K562 (cell line): ENCODE results near the gene TRIM25. TPM values are rescaled to one million over a fixed set of nuclear protein-coding genes. Genes with fewer than 3 reads are reported as not detected.
A peak's percentile ranks its signal among the peaks of the same experiment; 100 is the strongest.

ENCODE experiments used
- ARID1B ChIP-seq: fragments of 450-650 bp; IDR thresholded peaks from 2 replicates; pipeline ENCODE4 v1.6.1; 2016; ENCODE audit warnings: antibody characterized with exemption, mild to moderate bottlenecking, inconsistent platforms
- ATF6 ChIP-seq: sonication (generic); formaldehyde crosslinking; IDR thresholded peaks from 2 replicates; pipeline ENCODE4 v1.4.0; 2020; ENCODE audit warnings: mild to moderate bottlenecking, missing genetic modification reagents
- CREB3 ChIP-seq: fragments of 450-650 bp; conservative IDR thresholded peaks from 2 replicates; pipeline ENCODE4 v1.6.1; 2016; ENCODE audit warnings: missing genetic modification characterization, low read depth, mild to moderate bottlenecking, missing compliant biosample characterization, moderate library complexity
- DLX4 ChIP-seq: fragments of 250-450 bp; sonication (Bioruptor Pico); IDR thresholded peaks from 2 replicates; pipeline ENCODE4 v1.6.1; 2021; ENCODE audit warnings: mild to moderate bottlenecking
- ETV5 ChIP-seq: sonication (generic); formaldehyde crosslinking; IDR thresholded peaks from 2 replicates; pipeline ENCODE4 v1.4.0; 2020; ENCODE audit warnings: low read depth, mild to moderate bottlenecking, missing genetic modification reagents
- EWSR1 ChIP-seq: fragments of 450-650 bp; IDR thresholded peaks from 2 replicates; pipeline ENCODE4 v1.6.1; 2018; ENCODE audit warnings: borderline replicate concordance, mild to moderate bottlenecking, low read depth, moderate library complexity; ENCODE audit not compliant: partially characterized antibody
- GTF2E2 ChIP-seq: fragments of 200-800 bp; sonication (Bioruptor generic); IDR thresholded peaks from 2 replicates; pipeline ENCODE4 v1.6.1; 2016; ENCODE audit warnings: missing genetic modification characterization, missing compliant biosample characterization
- KAT8 ChIP-seq: fragments of 450-650 bp; IDR thresholded peaks from 2 replicates; pipeline ENCODE4 v1.6.1; 2016; ENCODE audit warnings: low read depth, mild to moderate bottlenecking
- KLF1 ChIP-seq: fragments of 450-650 bp; IDR thresholded peaks from 2 replicates; pipeline ENCODE4 v1.6.1; 2016; ENCODE audit warnings: missing genetic modification characterization, missing compliant biosample characterization
- PCBP2 ChIP-seq: fragments of 200-400 bp; formaldehyde crosslinking; IDR thresholded peaks from 2 replicates; pipeline ENCODE4 v1.6.1; 2018; ENCODE audit warnings: low read length, low read depth, mild to moderate bottlenecking, moderate library complexity; ENCODE audit not compliant: poor library complexity, severe bottlenecking
- RBM34 ChIP-seq: fragments of 200-400 bp; formaldehyde crosslinking; IDR thresholded peaks from 2 replicates; pipeline ENCODE4 v1.6.1; 2018; ENCODE audit warnings: low read length, borderline replicate concordance; ENCODE audit not compliant: insufficient read depth
- RUNX1 ChIP-seq: sonication (generic); IDR thresholded peaks from 2 replicates; pipeline ENCODE4 v1.6.1; 2016; ENCODE audit warnings: antibody characterized with exemption, low read depth
- SREBF1 ChIP-seq: fragments of 150-350 bp; IDR thresholded peaks from 2 replicates; pipeline ENCODE4 v1.6.1; 2014; ENCODE audit warnings: antibody characterized with exemption, low read depth, low read length, borderline replicate concordance
- SRSF1 ChIP-seq: fragments of 200-400 bp; formaldehyde crosslinking; IDR thresholded peaks from 2 replicates; pipeline ENCODE4 v1.6.1; 2017; ENCODE audit warnings: mild to moderate bottlenecking, low read depth, low read length, moderate library complexity
- TARDBP ChIP-seq: fragments of 450-650 bp; IDR thresholded peaks from 2 replicates; pipeline ENCODE4 v1.6.1; 2016
- TFAP4 ChIP-seq: sonication (generic); formaldehyde crosslinking; IDR thresholded peaks from 2 replicates; pipeline ENCODE4 v1.8.0; 2022; ENCODE audit warnings: missing genetic modification reagents, mild to moderate bottlenecking, moderate library complexity, borderline replicate concordance
- YY1 ChIP-seq, 3 experiments: IDR thresholded peaks; 2 replicates each; pipeline ENCODE4 v1.6.1; 2011; ENCODE audit warnings: low read length in 2 of 3, mild to moderate bottlenecking in 2 of 3, moderate library complexity in 2 of 3, borderline replicate concordance in 1 of 3, control low read depth in 1 of 3, low read depth in 1 of 3; ENCODE audit not compliant: insufficient read depth in 3 of 3, insufficient replicate concordance in 2 of 3, control insufficient read depth in 1 of 3, insufficient read length in 1 of 3; ENCODE audit errors: extremely low read depth in 1 of 3
- ZBTB9 ChIP-seq: fragments of 450-650 bp; formaldehyde crosslinking; IDR thresholded peaks from 2 replicates; pipeline ENCODE4 v1.4.0; 2020; ENCODE audit warnings: mild to moderate bottlenecking, moderate library complexity
- ZNF263 ChIP-seq: sonication (generic); formaldehyde crosslinking; IDR thresholded peaks from 2 replicates; pipeline ENCODE4 v1.8.0; 2022; ENCODE audit warnings: mild to moderate bottlenecking, missing genetic modification reagents, borderline replicate concordance
- ZNF695 ChIP-seq: fragments of 450-650 bp; formaldehyde crosslinking; IDR thresholded peaks from 2 replicates; pipeline ENCODE4 v1.4.0; 2020; ENCODE audit warnings: mild to moderate bottlenecking, moderate library complexity
- polyA plus RNA-seq, 8 experiments: library from polyadenylated mRNA; depleted of rRNA in 4 of 8; stranded (reverse) in 5 of 8; unstranded in 3 of 8; fragments of >200 nt; fragmentation: Nextera tagmentation in 2 of 8; fragmentation: Illumina TruSeq in 1 of 8; extraction: Ambion mirVana in 2 of 8; extraction: Trizol in 1 of 8; gene quantifications; 2 replicates each; pipeline versions ENCODE4 v1.2.1 to v1.2.3, GENCODE V29; 2011 to 2014; ENCODE audit warnings: inconsistent platforms in 1 of 8, missing spikeins in 1 of 8
- total RNA-seq, 7 experiments: library from RNA; depleted of rRNA in 6 of 7; stranded (reverse); fragments of >200 nt in 6 of 7; fragmentation: Illumina TruSeq in 2 of 7; extraction: Trizol in 2 of 7; gene quantifications; 2 replicates each; pipeline versions ENCODE4 v1.2.1 to v1.2.3, GENCODE V29; 2011 to 2021; ENCODE audit warnings: low replicate concordance in 1 of 7

TRIM25 gene
- total and polyA plus RNA-seq, 9 of the 15 experiments (the other 6 are each of a cell fraction or from before 2014, with no cell fraction given): 5.9 to 49.5 (median 24.5) TPM

- TF ChIP-seq CREB3 (tag): no peak
- TF ChIP-seq ZBTB9 (CRISPR knock-in tag): peak; percentile 27; the same call in 1 of the 2 replicates
- no peak for TF ChIP-seq RUNX1
- peak; percentile 84 for TF ChIP-seq TFAP4 (CRISPR knock-in tag)
- no peak for TF ChIP-seq ZNF695
- TF ChIP-seq ARID1B: no peak; the same call in 1 of the 2 replicates
- peak; percentile 76; the same call in 1 of the 2 replicates for TF ChIP-seq GTF2E2
- TF ChIP-seq RBM34: no peak
- no peak for TF ChIP-seq PCBP2
- peak; percentile 73 to 95 (median 91) for TF ChIP-seq YY1 (IDR thresholded peaks at IDR 0.05; ENCODE audit: borderline replicate concordance in 1 of 3, control insufficient read depth in 1 of 3, extremely low read depth in 1 of 3, insufficient read depth in 3 of 3, insufficient read length in 1 of 3, insufficient replicate concordance in 2 of 3, low read depth in 1 of 3, low read length in 2 of 3)
- no peak for TF ChIP-seq DLX4 (CRISPR knock-in tag)
- no peak; the same call in 1 of the 2 replicates for TF ChIP-seq ATF6 (CRISPR knock-in tag)
- TF ChIP-seq SRSF1: no peak; the same call in 1 of the 2 replicates
- no peak; the same call in none of the 2 replicates for TF ChIP-seq ETV5 (CRISPR knock-in tag)
- TF ChIP-seq SREBF1: no peak
- no peak; the same call in 1 of the 2 replicates for TF ChIP-seq ZNF263 (CRISPR knock-in tag)
- no peak for TF ChIP-seq KLF1 (tag)
- no peak for TF ChIP-seq TARDBP
- no peak for TF ChIP-seq KAT8
- TF ChIP-seq EWSR1: no peak
Measured at GRCh38 chr17:56960596-56961538, 47.0 kb upstream of the TRIM25 start, which contains the start of gene COIL (continued).
